H1 (cell line): ENCODE results near the gene ZBTB46. TPM values are rescaled to one million over a fixed set of nuclear protein-coding genes. Genes with fewer than 3 reads are reported as not detected.
A peak's percentile ranks its signal among the peaks of the same experiment; 100 is the strongest.

Source experiments
- CTCF ChIA-PET: fragments of 300-600 bp; sonication (Branson Sonifier 250); formaldehyde crosslinking; loops from one replicate; lab custom pipeline; 2021; ENCODE audit not compliant: partially characterized antibody; lab: Charles Lee
- POLR2A ChIA-PET: fragments of 300-600 bp; sonication (Branson Sonifier 250); formaldehyde crosslinking; loops from one replicate; lab custom pipeline; 2021; ENCODE audit warnings: inconsistent platforms; ENCODE audit not compliant: partially characterized antibody; lab: Charles Lee
- DNase-seq, 2 experiments: peaks; one replicate each; pipeline versions ENCODE4 v3.0.0 to v3.0.0-alpha.2; 2010 to 2022; ENCODE audit warnings: low spot score in 2 of 2, low read depth in 1 of 2, mixed read lengths in 1 of 2
- FAIRE-seq: peaks from 2 replicates; lab custom pipeline; 2011; peaks lifted over from hg19 to GRCh38; lab: Jason Lieb, UNC
- H2AFZ ChIP-seq: 2 replicates; pipeline ENCODE4 v1.8.1; 2012; ENCODE audit warnings: low read length, inconsistent platforms
- H2AK5ac ChIP-seq: 2 replicates; pipeline ENCODE4 v1.6.1; 2013; ENCODE audit warnings: low read depth, low read length
- H2BK120ac ChIP-seq: replicated peaks from 2 replicates; pipeline ENCODE3; 2013; ENCODE audit warnings: low read depth, low read length, inconsistent platforms
- H2BK12ac ChIP-seq: 2 replicates; pipeline ENCODE4 v1.6.1; 2013; ENCODE audit warnings: low read depth, low read length
- H2BK15ac ChIP-seq: 2 replicates; pipeline ENCODE4 v1.6.1; 2013; ENCODE audit warnings: low read length
- H2BK20ac ChIP-seq: 2 replicates; pipeline ENCODE4 v1.6.1; 2013; ENCODE audit warnings: low read length
- H2BK5ac ChIP-seq: 2 replicates; pipeline ENCODE4 v1.6.1; 2013; ENCODE audit warnings: low read depth, low read length
- H3K14ac ChIP-seq: 2 replicates; pipeline ENCODE4 v1.6.1; 2013; ENCODE audit warnings: inconsistent platforms; ENCODE audit not compliant: insufficient read length
- H3K18ac ChIP-seq: 2 replicates; pipeline ENCODE4 v1.6.1; 2013; ENCODE audit warnings: low read length; ENCODE audit errors: extremely low read depth
- H3K23ac ChIP-seq: 2 replicates; pipeline ENCODE4 v1.6.1; 2013; ENCODE audit warnings: inconsistent platforms; ENCODE audit not compliant: insufficient read length
- H3K23me2 ChIP-seq: 2 replicates; pipeline ENCODE4 v1.6.1; 2013; ENCODE audit warnings: low read depth, low read length
- H3K27ac ChIP-seq: 2 replicates; pipeline ENCODE4 v1.6.1; 2011; ENCODE audit warnings: low read depth, low read length, inconsistent platforms
- H3K27me3 ChIP-seq, 4 experiments: replicated peaks in 1 of 4; 1 replicate in 1 of 4; 2 replicates in 3 of 4; pipeline versions ENCODE4 v1.6.1 to v1.8.1; 2011 to 2013; ENCODE audit warnings: low read length in 3 of 4, mild to moderate bottlenecking in 3 of 4, inconsistent platforms in 2 of 4, mixed read lengths in 2 of 4, moderate library complexity in 1 of 4; ENCODE audit not compliant: control insufficient read depth in 3 of 4, insufficient read depth in 3 of 4; ENCODE audit errors: extremely low read depth in 1 of 4
- H3K36me3 ChIP-seq, 4 experiments: 2 replicates each; pipeline versions ENCODE4 v1.6.1 to v1.8.1; 2011 to 2013; ENCODE audit warnings: mild to moderate bottlenecking in 4 of 4, low read length in 3 of 4, moderate library complexity in 2 of 4, control low read depth in 1 of 4, inconsistent platforms in 1 of 4; ENCODE audit not compliant: insufficient read depth in 4 of 4, control insufficient read depth in 2 of 4
- H3K4ac ChIP-seq: replicated peaks from 2 replicates; pipeline ENCODE3; 2013; ENCODE audit warnings: low read length, low read depth, mixed read lengths, inconsistent platforms; ENCODE audit not compliant: insufficient read length
- H3K4me1 ChIP-seq, 4 experiments: replicated peaks in 1 of 4; 1 replicate in 1 of 4; 2 replicates in 3 of 4; pipeline versions ENCODE4 v1.6.1 to v1.8.1; 2011 to 2013; ENCODE audit warnings: low read length in 3 of 4, inconsistent platforms in 2 of 4, mixed read lengths in 1 of 4; ENCODE audit not compliant: insufficient read depth in 4 of 4, control insufficient read depth in 3 of 4
- H3K4me2 ChIP-seq, 2 experiments: 2 replicates each; pipeline versions ENCODE4 v1.6.1 to v1.8.1; 2011 to 2013; ENCODE audit warnings: low read depth in 2 of 2, low read length in 2 of 2, control low read depth in 1 of 2, inconsistent platforms in 1 of 2, mild to moderate bottlenecking in 1 of 2; ENCODE audit not compliant: insufficient read depth in 1 of 2
- H3K4me3 ChIP-seq, 4 experiments: fragments of 200-600, 300-600 bp in 1 of 4; sonication (generic), shearing (Covaris generic), sonication (Bioruptor Twin) in 1 of 4; 2 replicates each; pipeline versions ENCODE4 v1.5.1 to v1.8.1; 2011 to 2016; ENCODE audit warnings: low read length in 4 of 4, low read depth in 3 of 4, control low read depth in 2 of 4, inconsistent platforms in 2 of 4, mild to moderate bottlenecking in 2 of 4, mixed read lengths in 1 of 4, moderate library complexity in 1 of 4; ENCODE audit not compliant: insufficient read depth in 2 of 4; ENCODE audit errors: extremely low read depth in 1 of 4
- H3K56ac ChIP-seq: replicated peaks from 2 replicates; pipeline ENCODE3; 2013; ENCODE audit warnings: low read depth, mild to moderate bottlenecking, mixed read lengths, low read length, inconsistent platforms; ENCODE audit not compliant: insufficient read length
- H3K79me1 ChIP-seq: 2 replicates; pipeline ENCODE4 v1.6.1; 2013; ENCODE audit warnings: low read depth, low read length, control low read depth
- H3K79me2 ChIP-seq, 2 experiments: 2 replicates each; pipeline versions ENCODE4 v1.6.1 to v1.8.1; 2012 to 2013; ENCODE audit warnings: low read length in 2 of 2, mild to moderate bottlenecking in 2 of 2, inconsistent platforms in 1 of 2; ENCODE audit not compliant: insufficient read depth in 2 of 2, control insufficient read depth in 1 of 2
- H3K9ac ChIP-seq, 4 experiments: replicated peaks in 1 of 4; 1 replicate in 1 of 4; 2 replicates in 3 of 4; pipeline versions ENCODE4 v1.6.1 to v1.8.1; 2011 to 2013; ENCODE audit warnings: low read depth in 3 of 4, low read length in 3 of 4, control low read depth in 2 of 4, mild to moderate bottlenecking in 2 of 4, moderate library complexity in 2 of 4, inconsistent platforms in 1 of 4; ENCODE audit errors: extremely low read depth in 1 of 4
- H3K9me3 ChIP-seq, 2 experiments: 2 replicates each; pipeline versions ENCODE4 v1.6.1 to v1.8.1; 2012 to 2013; ENCODE audit warnings: mild to moderate bottlenecking in 2 of 2, moderate library complexity in 2 of 2, control low read depth in 1 of 2, inconsistent platforms in 1 of 2, low read depth in 1 of 2, low read length in 1 of 2, mixed read lengths in 1 of 2; ENCODE audit not compliant: insufficient read depth in 2 of 2
- H4K20me1 ChIP-seq, 2 experiments: replicated peaks in 1 of 2; 2 replicates each; pipeline versions ENCODE3 to v1.8.1; 2011 to 2013; ENCODE audit warnings: inconsistent platforms in 2 of 2, low read length in 2 of 2, mild to moderate bottlenecking in 1 of 2; ENCODE audit not compliant: insufficient read depth in 2 of 2, control insufficient read depth in 1 of 2
- H4K5ac ChIP-seq: 2 replicates; pipeline ENCODE4 v1.6.1; 2013; ENCODE audit warnings: low read length, low read depth, mixed read lengths, inconsistent platforms; ENCODE audit not compliant: insufficient read length
- H4K8ac ChIP-seq: 2 replicates; pipeline ENCODE4 v1.8.0; 2013; ENCODE audit warnings: mild to moderate bottlenecking, moderate library complexity, low read length, inconsistent platforms; ENCODE audit not compliant: insufficient read depth; ENCODE audit errors: extremely low read depth
- H4K91ac ChIP-seq: replicated peaks from 2 replicates; pipeline ENCODE3; 2013; ENCODE audit warnings: low read length, mixed read lengths, inconsistent platforms; ENCODE audit not compliant: insufficient read length
- CBX5 ChIP-seq: fragments of 300-800, 300-1000 bp; sonication (generic); IDR thresholded peaks from 2 replicates; pipeline ENCODE4 v1.7.1; 2016; ENCODE audit warnings: antibody characterized with exemption, low read length, low read depth
- CREB1 ChIP-seq: IDR thresholded peaks from 2 replicates; pipeline ENCODE4 v1.6.1; 2012; ENCODE audit warnings: inconsistent platforms
- GABPA ChIP-seq: IDR thresholded peaks from 2 replicates; pipeline ENCODE4 v1.6.1; 2011; ENCODE audit warnings: mild to moderate bottlenecking, low read length, moderate library complexity, borderline replicate concordance; ENCODE audit not compliant: insufficient read depth
- KDM5A ChIP-seq: fragments of 200-600 bp; IDR thresholded peaks from 2 replicates; pipeline ENCODE4 v1.7.1; 2012; ENCODE audit warnings: mild to moderate bottlenecking, low read length, inconsistent platforms, mixed read lengths
- MAX ChIP-seq: IDR thresholded peaks from 2 replicates; pipeline ENCODE4 v1.6.1; 2012; ENCODE audit warnings: inconsistent platforms
- RNF2 ChIP-seq: fragments of 200-900, 300-1000 bp; sonication (generic); IDR thresholded peaks from 2 replicates; pipeline ENCODE4 v1.7.1; 2016; ENCODE audit warnings: borderline replicate concordance, low read depth, mild to moderate bottlenecking, antibody characterized with exemption, low read length; ENCODE audit not compliant: poor library complexity, severe bottlenecking; ENCODE audit errors: missing control alignments
- whole genome bisulfite sequencing, 2 experiments: shearing (Covaris generic) in 1 of 2; methylation state at CpG; one replicate each; pipeline versions ENCODE4 v1.1.6 to v1.1.7; 2013 to 2015; ENCODE audit warnings: low lambda C conversion rate in 2 of 2, mixed read lengths in 2 of 2, inconsistent platforms in 1 of 2, low coverage in 1 of 2, missing lambda C conversion rate in 1 of 2; ENCODE audit not compliant: insufficient replicate concordance in 2 of 2, insufficient coverage in 1 of 2, insufficient read length in 1 of 2; ENCODE audit errors: extremely low coverage in 1 of 2, missing lambda C conversion rate in 1 of 2; 5-methylcytosine and 5-hydroxymethylcytosine counted together
- polyA plus RNA-seq, 7 experiments: library from polyadenylated mRNA; depleted of rRNA in 3 of 7; stranded (reverse) in 5 of 7; unstranded in 2 of 7; fragments of >200 nt in 5 of 7; fragments of 200-250 nt in 2 of 7; gene quantifications; 1 replicate in 5 of 7; 2 replicates in 1 of 7; 4 replicates in 1 of 7; pipeline versions ENCODE4 v1.2.1 to v1.2.3, GENCODE V29; 2011 to 2013; ENCODE audit warnings: missing spikeins in 2 of 7, mixed read lengths in 2 of 7
- total RNA-seq: library from RNA; stranded (reverse); fragmentation: NEBNext Ultra II Directional; extraction: Animal tissue kit (Norgen Biotek cat#: 25700); gene quantifications from 2 replicates; pipeline ENCODE4 v1.2.1, GENCODE V29; 2021
- TF ChIP-seq, protein P1 (sequence below), 3 experiments: IDR thresholded peaks; 1 replicate in 2 of 3; 2 replicates in 1 of 3; pipeline versions ENCODE4 v1.5.1 to v1.6.1; 2011; ENCODE audit warnings: low read length in 3 of 3, mild to moderate bottlenecking in 3 of 3, inconsistent platforms in 2 of 3, low read depth in 1 of 3, moderate library complexity in 1 of 3; ENCODE audit not compliant: insufficient read depth in 1 of 3; ENCODE audit errors: control extremely low read depth in 1 of 3

The ZBTB46 gene
- total and polyA plus RNA-seq, 2 of the 8 experiments (the other 6 are each of a cell fraction or from before 2014, with no cell fraction given): 6.4 to 22.4 TPM

GRCh38 chr20:63752411-63753101 is 78.5 kb downstream of the ZBTB46 start:
- Histone ChIP-seq H3K23ac (no peak overlapping the region), H3K4me1 (peaks cover 0 to 19% (median 4%) of the 10 kb centered on the region in 4 experiments; a peak in 6 of 7 replicates), H2BK120ac (no peak overlapping the region), H2BK12ac (peak overlapping the region; percentile 30; the same call in 1 of the 2 replicates), H2BK5ac (peak overlapping the region; percentile 44; the same call in 1 of the 2 replicates), H2AK5ac (no peak overlapping the region), H2AFZ (no peak overlapping the region), H4K5ac (no peak overlapping the region), H3K4ac (peak overlapping the region; percentile 50), H4K91ac (no peak overlapping the region), H3K36me3 (no peaks in the 10 kb centered on the region; a peak in 1 of 8 replicates), H3K79me2 (no peaks in the 10 kb centered on the region), H3K18ac (no peak overlapping the region; the same call in 1 of the 2 replicates), H4K20me1 (peaks cover 0 to 2% of the 10 kb centered on the region in 2 experiments), H2BK15ac (no peak overlapping the region), H3K9me3 (no peaks in the 10 kb centered on the region), H3K4me3 (no peak overlapping the region), H3K79me1 (no peaks in the 10 kb centered on the region; the same call in 1 of the 2 replicates), H3K27me3 (no peaks in the 10 kb centered on the region), H3K23me2 (no peaks in the 10 kb centered on the region), H3K27ac (no peak overlapping the region), H3K9ac (no peak overlapping the region), H3K56ac (no peak overlapping the region), H4K8ac (no peak overlapping the region; the same call in 1 of the 2 replicates), H3K4me2 (no peak overlapping the region), H2BK20ac (no peak overlapping the region), H3K14ac (no peak overlapping the region)
- 96% methylated on average over 41 of the region's 50 CpGs; no CpG with 5 or more reads in 1 of the 2 experiments for WGBS, 2 experiments
- ChIA-PET POLR2A (interaction anchor here (1.0 to 4.5 kb wide), 5 partner anchors 12 to 56 kb away, joined by 3 to 23 read pairs (median 3); partner anchors contain the start of genes LIME1 and TNFRSF6B), CTCF (interaction anchor here (0.5 to 4.4 kb wide), 6 partner anchors 13 to 221 kb away, joined by 3 to 17 read pairs (median 3); partner anchors contain the start of genes SLC2A4RG and TPD52L2)
- no peak for DNase-seq
- FAIRE-seq: no peak
- TF ChIP-seq MAX (no peak), CREB1 (no peak), GABPA (peak; percentile 57; the same call in 1 of the 2 replicates), RNF2 (no peak), KDM5A (no peak), CBX5 (no peak)
- TF ChIP-seq, protein P1, sequence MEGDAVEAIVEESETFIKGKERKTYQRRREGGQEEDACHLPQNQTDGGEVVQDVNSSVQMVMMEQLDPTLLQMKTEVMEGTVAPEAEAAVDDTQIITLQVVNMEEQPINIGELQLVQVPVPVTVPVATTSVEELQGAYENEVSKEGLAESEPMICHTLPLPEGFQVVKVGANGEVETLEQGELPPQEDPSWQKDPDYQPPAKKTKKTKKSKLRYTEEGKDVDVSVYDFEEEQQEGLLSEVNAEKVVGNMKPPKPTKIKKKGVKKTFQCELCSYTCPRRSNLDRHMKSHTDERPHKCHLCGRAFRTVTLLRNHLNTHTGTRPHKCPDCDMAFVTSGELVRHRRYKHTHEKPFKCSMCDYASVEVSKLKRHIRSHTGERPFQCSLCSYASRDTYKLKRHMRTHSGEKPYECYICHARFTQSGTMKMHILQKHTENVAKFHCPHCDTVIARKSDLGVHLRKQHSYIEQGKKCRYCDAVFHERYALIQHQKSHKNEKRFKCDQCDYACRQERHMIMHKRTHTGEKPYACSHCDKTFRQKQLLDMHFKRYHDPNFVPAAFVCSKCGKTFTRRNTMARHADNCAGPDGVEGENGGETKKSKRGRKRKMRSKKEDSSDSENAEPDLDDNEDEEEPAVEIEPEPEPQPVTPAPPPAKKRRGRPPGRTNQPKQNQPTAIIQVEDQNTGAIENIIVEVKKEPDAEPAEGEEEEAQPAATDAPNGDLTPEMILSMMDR (IDR thresholded peaks at IDR 0.05; ENCODE audit: control extremely low read depth in 1 of 3, insufficient read depth in 1 of 3, low read depth in 1 of 3, low read length in 3 of 3): peak in 2 of 3 experiments; percentile 25 to 42; a peak in 2 of 4 replicates
